ENCODE measurements around the gene TP73. TPM values are rescaled to one million over a fixed set of nuclear protein-coding genes. Genes with fewer than 3 reads are reported as not detected.
A peak's percentile ranks its signal among the peaks of the same experiment; 100 is the strongest.

Gene TP73
- total RNA-seq, 1 donor from 2014 or later = 0.05 TPM

GRCh38 chr1:3779265-3779911, 127.1 kb downstream of the TP73 start:
- Mint-ChIP-seq H3K27ac (ENCODE audit: unreplicated experiment) (no peak overlapping the region), H3K27me3 (ENCODE audit: low read depth) (no peaks in the 10 kb centered on the region), H3K36me3 (ENCODE audit: low read depth) (peaks cover 35% of the 10 kb centered on the region), H3K9me3 (ENCODE audit: low read depth) (no peaks in the 10 kb centered on the region), H3K4me3 (ENCODE audit: unreplicated experiment) (no peak overlapping the region), H3K4me1 (ENCODE audit: low read depth) (peaks cover 11% of the 10 kb centered on the region)
- no peak for TF ChIP-seq CTCF (IDR thresholded peaks at IDR 0.05)
- DNase-seq (ENCODE audit: low spot score) = no peak

DNA sequence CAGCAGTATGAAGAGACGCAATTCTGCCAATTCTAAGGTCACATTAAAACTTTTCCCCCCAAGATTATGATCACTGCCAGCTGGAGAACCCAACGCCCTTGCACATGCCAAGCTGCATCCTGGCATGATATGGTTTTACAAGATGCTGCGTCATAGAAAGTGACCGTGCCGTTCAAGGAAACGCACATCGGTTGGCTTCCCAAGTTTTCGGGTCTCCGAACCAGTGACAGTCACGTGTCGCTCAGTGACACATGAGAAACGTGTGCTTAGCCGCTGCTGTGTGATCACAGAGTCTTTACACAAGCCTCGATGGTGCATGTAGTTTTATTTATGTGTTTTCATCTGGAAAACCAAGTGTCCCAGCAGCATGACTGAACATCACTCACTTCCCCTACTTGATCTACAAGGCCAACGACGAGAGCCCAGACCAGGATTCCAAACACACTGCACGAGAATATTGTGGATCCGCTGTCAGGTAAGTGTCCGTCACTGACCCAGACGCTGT, 127.6 kb downstream of the TP73 start:
- H3K9me3 Mint-ChIP-seq (ENCODE audit: low read depth) = no peaks in the 10 kb centered on the region
- H3K27me3 Mint-ChIP-seq (ENCODE audit: low read depth) = no peaks in the 10 kb centered on the region
- H3K4me3 Mint-ChIP-seq (ENCODE audit: unreplicated experiment) = no peak overlapping the region
- DNase-seq (ENCODE audit: low spot score) = peak; percentile 42
- TF ChIP-seq CTCF (IDR thresholded peaks at IDR 0.05) = no peak
- H3K27ac Mint-ChIP-seq (ENCODE audit: unreplicated experiment) = no peak overlapping the region
- H3K36me3 Mint-ChIP-seq (ENCODE audit: low read depth) = peaks cover 39% of the 10 kb centered on the region
- H3K4me1 Mint-ChIP-seq (ENCODE audit: low read depth) = peaks cover 10% of the 10 kb centered on the region

DNA sequence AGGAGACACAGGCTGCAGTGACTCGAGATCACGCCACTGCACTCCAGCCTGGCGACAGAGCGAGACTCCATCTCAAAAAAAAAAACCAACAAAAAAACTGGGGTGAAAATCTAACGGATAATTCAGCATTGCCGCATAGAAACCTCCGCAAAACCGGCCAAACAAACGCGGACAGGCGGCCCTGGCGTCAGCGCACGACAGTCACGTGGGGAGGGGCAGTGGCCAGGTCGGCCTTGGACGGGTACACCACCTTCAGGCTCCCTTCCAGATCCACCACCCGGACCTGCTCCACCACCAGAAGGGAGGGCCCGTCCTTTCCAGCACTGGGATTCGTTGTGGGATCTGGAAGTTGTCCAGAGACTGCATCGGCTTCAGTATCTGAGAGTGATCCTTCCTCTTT, 128.6 kb downstream of the TP73 start:
- H3K9me3 Mint-ChIP-seq (ENCODE audit: low read depth) = no peaks in the 10 kb centered on the region

DNA sequence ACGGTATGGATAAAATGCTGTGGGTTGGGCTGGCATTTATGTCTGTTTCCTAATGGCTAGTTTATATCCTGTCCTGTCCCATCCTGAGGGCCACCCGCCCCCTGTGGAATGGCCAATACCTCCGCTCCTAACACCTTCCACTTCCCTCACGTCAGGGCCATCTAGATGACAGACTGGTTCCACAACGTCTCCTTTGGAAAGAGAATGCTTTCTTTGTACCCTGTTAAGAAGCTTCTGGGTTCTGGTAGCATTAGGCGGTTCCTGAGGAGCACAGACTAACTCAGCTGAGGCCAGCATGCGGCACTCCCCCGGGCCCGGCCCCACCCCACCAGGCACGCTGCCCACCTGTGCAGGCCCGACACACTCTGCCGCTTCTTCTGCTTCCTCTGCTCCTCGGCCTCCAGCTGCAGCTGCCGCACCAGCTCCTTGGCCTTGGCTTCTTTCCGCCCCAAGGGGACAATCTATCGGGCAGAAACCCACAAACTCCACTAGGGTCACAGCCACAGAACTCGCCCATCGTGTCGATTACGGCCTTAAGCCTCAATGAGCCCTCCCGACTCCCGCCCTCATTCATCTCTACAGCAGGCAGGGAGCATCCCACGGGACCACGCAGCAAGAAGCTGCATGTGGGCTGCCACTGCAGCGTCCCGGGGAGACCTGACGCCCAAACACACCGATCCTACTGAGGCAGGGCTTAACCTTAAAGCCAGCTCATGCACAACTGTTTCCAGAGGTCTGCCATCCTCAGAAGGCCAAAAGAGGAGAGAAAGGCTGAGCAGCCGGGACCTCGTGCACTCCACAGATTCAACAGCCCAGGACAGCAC, 131.5 kb downstream of the TP73 start:
- H3K36me3 Mint-ChIP-seq (ENCODE audit: low read depth) = peaks cover 48% of the 10 kb centered on the region
- TF ChIP-seq CTCF (IDR thresholded peaks at IDR 0.05) = no peak
- H3K9me3 Mint-ChIP-seq (ENCODE audit: low read depth) = no peaks in the 10 kb centered on the region
- H3K4me3 Mint-ChIP-seq (ENCODE audit: unreplicated experiment) = no peak overlapping the region
- DNase-seq (ENCODE audit: low spot score) = no peak
- H3K27me3 Mint-ChIP-seq (ENCODE audit: low read depth) = no peaks in the 10 kb centered on the region
- H3K4me1 Mint-ChIP-seq (ENCODE audit: low read depth) = no peaks in the 10 kb centered on the region
- no peak overlapping the region for H3K27ac Mint-ChIP-seq (ENCODE audit: unreplicated experiment)

More for the DNA sequence above, 128.6 kb downstream of the TP73 start:
- Mint-ChIP-seq H3K36me3 (ENCODE audit: low read depth) (peaks cover 44% of the 10 kb centered on the region), H3K4me1 (ENCODE audit: low read depth) (peaks cover under 1% of the 10 kb centered on the region), H3K4me3 (ENCODE audit: unreplicated experiment) (no peak overlapping the region), H3K27ac (ENCODE audit: unreplicated experiment) (no peak overlapping the region), H3K27me3 (ENCODE audit: low read depth) (no peaks in the 10 kb centered on the region)
- peak; percentile 64 for DNase-seq (ENCODE audit: low spot score)
- TF ChIP-seq CTCF (IDR thresholded peaks at IDR 0.05) = no peak

DNA sequence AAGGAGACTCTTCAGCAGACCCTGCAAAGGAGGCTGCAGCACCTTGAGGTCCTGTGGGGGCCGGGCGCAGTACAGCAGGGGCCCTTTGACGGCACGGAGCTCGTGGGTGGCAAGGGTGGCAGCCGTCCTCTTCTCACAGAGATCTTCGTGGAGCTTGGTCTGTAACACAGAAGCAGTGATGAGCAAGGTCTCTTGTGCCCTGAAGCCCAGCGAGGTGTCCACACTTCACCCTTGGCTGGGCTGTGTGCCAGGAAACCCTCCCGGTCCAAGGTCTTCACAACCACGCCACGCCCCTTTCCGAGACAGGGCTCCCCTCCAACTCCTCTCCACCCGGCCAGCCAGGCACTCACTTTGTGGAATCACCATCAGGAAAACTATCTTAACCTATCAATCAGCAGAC, 132.7 kb downstream of the TP73 start:
- Mint-ChIP-seq H3K36me3 (ENCODE audit: low read depth) (peaks cover 42% of the 10 kb centered on the region), H3K27me3 (ENCODE audit: low read depth) (no peaks in the 10 kb centered on the region), H3K4me1 (ENCODE audit: low read depth) (no peaks in the 10 kb centered on the region), H3K27ac (ENCODE audit: unreplicated experiment) (peak overlapping the region; percentile 23), H3K4me3 (ENCODE audit: unreplicated experiment) (no peak overlapping the region), H3K9me3 (ENCODE audit: low read depth) (no peaks in the 10 kb centered on the region)
- no peak for DNase-seq (ENCODE audit: low spot score)
- TF ChIP-seq CTCF (IDR thresholded peaks at IDR 0.05) = no peak
